HG02943 (cell line): ENCODE results near the gene ZCCHC9.

Experiments used
- ATAC-seq: cut with Tn5 transposase; IDR thresholded peaks from one replicate; pipeline ENCODE4 v1.9.1; 2021; ENCODE audit warnings: mild to moderate bottlenecking, low read depth, moderate library complexity; ENCODE audit not compliant: unreplicated experiment

Gene ZCCHC9

GRCh38 chr5:81354093-81354492 lies 52.7 kb downstream of the ZCCHC9 start:
- no peak for ATAC-seq

GRCh38 chr5:81355291-81356251 lies 54.2 kb downstream of the ZCCHC9 start:
- no peak for ATAC-seq

- no peak for ATAC-seq
These were observed 57.7 kb downstream of the ZCCHC9 start for GRCh38 chr5:81359108-81359507.

DNA sequence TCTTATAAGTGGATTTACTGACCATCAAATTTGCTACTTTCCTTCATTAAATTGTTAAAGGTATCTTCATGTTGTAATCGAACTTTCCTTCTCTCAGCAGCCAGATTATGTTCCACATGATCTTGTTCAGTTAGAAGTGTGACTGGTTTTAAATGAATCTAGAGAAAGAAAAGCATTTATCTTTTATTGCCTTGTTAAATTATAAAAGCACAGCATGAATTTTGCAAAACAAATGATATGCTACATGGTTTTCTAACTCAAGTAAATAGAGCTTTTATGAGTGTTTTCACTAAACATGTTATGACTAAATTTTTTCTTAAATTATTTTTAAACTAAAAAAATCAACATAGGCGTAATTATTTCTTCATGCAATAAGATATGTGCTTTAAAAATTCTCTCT lies 58.5 kb downstream of the ZCCHC9 start:
- no peak for ATAC-seq

- ATAC-seq: no peak
These were observed 59.3 kb downstream of the ZCCHC9 start for GRCh38 chr5:81360640-81361039.

DNA sequence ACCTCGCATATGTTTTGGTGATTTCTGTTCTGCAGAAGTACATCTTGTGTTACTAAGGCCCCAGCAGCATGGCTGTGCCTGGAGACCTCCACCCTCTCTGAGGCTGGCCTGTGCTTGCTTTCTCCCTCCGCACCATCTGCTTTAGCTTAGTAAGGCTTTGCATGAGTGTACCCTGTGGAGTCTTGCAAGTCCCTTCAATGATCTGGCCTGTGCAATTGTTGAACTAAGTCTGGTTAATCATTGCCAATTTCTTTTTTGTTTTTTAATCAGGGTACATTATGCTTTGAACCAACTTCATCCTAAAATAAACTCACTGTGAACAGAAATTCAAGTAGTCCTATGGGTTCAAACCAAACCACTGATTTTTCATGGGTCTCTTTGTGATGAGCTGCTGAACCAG lies 60.2 kb downstream of the ZCCHC9 start:
- no peak for ATAC-seq
